ENCODE measurements around the gene RAD51B. TPM values are rescaled to one million over a fixed set of nuclear protein-coding genes. Genes with fewer than 3 reads are reported as not detected.
A peak's percentile ranks its signal among the peaks of the same experiment; 100 is the strongest.

The RAD51B gene
- total and polyA plus RNA-seq, 7 donors = 2.4 to 24.4 (median 7.1) TPM

- peaks cover 0 to 55% (median 35%) of the 10 kb centered on the region in 4 donors for H3K4me1 ChIP-seq
- intact Hi-C loops (cut with DNase I) = no loop called here
- no peaks in the 10 kb centered on the region for H3K9me3 ChIP-seq
- H3K36me3 ChIP-seq = no peaks in the 10 kb centered on the region
- H3K27ac ChIP-seq = no peak overlapping the region
- TF ChIP-seq POLR2A (IDR thresholded peaks at IDR 0.05) = no peak
- TF ChIP-seq POLR2AphosphoS5 (IDR thresholded peaks at IDR 0.05) = no peak
- no peak for TF ChIP-seq EP300 (IDR thresholded peaks at IDR 0.05)
- no peak for TF ChIP-seq CTCF (IDR thresholded peaks at IDR 0.05)
- H3K4me3 ChIP-seq = no peak overlapping the region
- no peaks in the 10 kb centered on the region for H3K27me3 ChIP-seq
- WGBS, 2 donors = 88 to 93% methylated on average over 11 of the region's 11 CpGs
- no peak for DNase-seq
These were observed 805.1 kb downstream of the RAD51B start for GRCh38 chr14:68624541-68625220.

GRCh38 chr14:68625366-68626090 lies 805.9 kb downstream of the RAD51B start:
- peak overlapping the region in 1 of 4 donors; percentile 62 for H3K27ac ChIP-seq
- WGBS, 2 donors = 78 to 81% methylated on average over 7 of the region's 7 CpGs
- TF ChIP-seq POLR2AphosphoS5 (IDR thresholded peaks at IDR 0.05) (no peak), EP300 (IDR thresholded peaks at IDR 0.05) (no peak), POLR2A (IDR thresholded peaks at IDR 0.05) (no peak), CTCF (IDR thresholded peaks at IDR 0.05) (no peak)
- no peak for DNase-seq
- no peaks in the 10 kb centered on the region for H3K27me3 ChIP-seq
- peaks cover 0 to 55% (median 39%) of the 10 kb centered on the region in 4 donors for H3K4me1 ChIP-seq
- intact Hi-C loops (cut with DNase I) = no loop called here
- H3K4me3 ChIP-seq = no peak overlapping the region
- H3K9me3 ChIP-seq = no peaks in the 10 kb centered on the region
- no peaks in the 10 kb centered on the region for H3K36me3 ChIP-seq

GRCh38 chr14:68626386-68626785 lies 806.8 kb downstream of the RAD51B start:
- no peak for TF ChIP-seq EP300 (IDR thresholded peaks at IDR 0.05)
- no peak for TF ChIP-seq POLR2A (IDR thresholded peaks at IDR 0.05)
- TF ChIP-seq POLR2AphosphoS5 (IDR thresholded peaks at IDR 0.05) = no peak
- TF ChIP-seq CTCF (IDR thresholded peaks at IDR 0.05) = no peak
- H3K4me1 ChIP-seq = peaks cover 0 to 60% (median 41%) of the 10 kb centered on the region in 4 donors
- H3K4me3 ChIP-seq = no peak overlapping the region
- WGBS, 2 donors = 80 to 84% methylated on average over 1 of the region's 1 CpG
- intact Hi-C loops (cut with DNase I) = no loop called here
- H3K9me3 ChIP-seq = no peaks in the 10 kb centered on the region
- H3K27me3 ChIP-seq = no peaks in the 10 kb centered on the region
- DNase-seq = no peak
- no peaks in the 10 kb centered on the region for H3K36me3 ChIP-seq
- H3K27ac ChIP-seq = peak overlapping the region in 2 of 4 donors; percentile 44 to 62

DNA sequence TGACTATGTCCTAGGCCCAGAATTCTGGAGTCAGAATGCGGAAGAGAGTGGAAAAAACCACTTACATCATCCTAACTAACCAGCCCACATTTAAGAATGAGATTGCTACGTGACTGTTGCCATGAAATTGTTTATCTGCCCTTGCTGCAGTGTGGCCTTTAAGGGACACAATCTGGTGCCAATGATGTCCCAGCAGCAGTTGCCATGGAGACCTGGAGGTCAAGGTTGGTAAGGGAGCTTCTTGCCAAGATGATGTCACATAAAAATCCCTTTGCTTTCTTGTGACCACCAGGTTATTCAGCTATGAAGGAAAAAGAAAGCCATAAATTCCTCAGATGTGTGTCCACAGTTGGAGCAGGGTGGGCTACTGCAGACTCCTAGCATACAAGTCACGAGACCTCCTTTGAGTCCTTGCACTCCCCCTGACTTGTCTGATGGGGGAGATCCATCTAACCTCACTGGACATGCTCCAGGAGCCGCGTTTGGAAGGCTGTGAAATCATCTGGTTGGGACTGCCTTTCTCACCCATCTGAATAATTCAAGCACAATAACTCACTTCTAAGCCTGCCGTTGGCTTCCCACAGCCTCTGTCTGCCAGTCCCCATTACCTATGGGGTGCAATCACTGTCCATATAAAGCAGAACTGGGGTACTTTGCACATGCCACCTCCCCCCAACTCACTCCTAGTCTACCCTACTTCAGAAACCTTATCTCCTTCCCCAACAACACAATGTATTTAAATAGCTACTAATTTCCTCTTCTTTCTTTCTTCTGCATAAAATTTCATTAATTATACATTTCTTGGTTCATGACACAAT lies 807.7 kb downstream of the RAD51B start:
- Histone ChIP-seq H3K9me3 (no peaks in the 10 kb centered on the region), H3K27ac (peak overlapping the region in 3 of 4 donors; percentile 44 to 72 (median 62)), H3K27me3 (no peaks in the 10 kb centered on the region), H3K36me3 (no peaks in the 10 kb centered on the region), H3K4me1 (peaks cover 0 to 61% (median 44%) of the 10 kb centered on the region in 4 donors), H3K4me3 (no peak overlapping the region)
- TF ChIP-seq POLR2AphosphoS5 (IDR thresholded peaks at IDR 0.05) (no peak), CTCF (IDR thresholded peaks at IDR 0.05) (no peak), EP300 (IDR thresholded peaks at IDR 0.05) (no peak), POLR2A (IDR thresholded peaks at IDR 0.05) (no peak)
- DNase-seq = no peak
- 84% methylated on average over 6 of the region's 6 CpGs for WGBS, 2 donors
- intact Hi-C loops (cut with DNase I) = no loop called here
